HG03097 (cell line): ENCODE results near the gene CABCOCO1.

Source experiments
- ATAC-seq: cut with Tn5 transposase; IDR thresholded peaks from one replicate; pipeline ENCODE4 v1.9.1; 2021; ENCODE audit not compliant: unreplicated experiment, low FRiP score

CABCOCO1 gene, protein sequence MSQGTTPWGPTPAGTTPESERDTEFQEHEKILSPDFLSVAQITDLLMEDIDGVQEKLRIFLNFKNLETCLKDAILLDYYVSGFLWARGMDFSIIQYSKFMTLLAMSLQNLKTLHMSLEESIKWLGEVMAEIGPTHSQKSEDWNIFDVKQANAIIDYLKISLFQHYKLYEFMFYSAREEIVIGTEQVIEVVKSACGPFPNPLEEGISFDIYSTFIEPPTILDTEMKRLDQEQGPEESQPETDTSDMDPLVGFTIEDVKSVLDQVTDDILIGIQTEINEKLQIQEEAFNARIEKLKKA

DNA sequence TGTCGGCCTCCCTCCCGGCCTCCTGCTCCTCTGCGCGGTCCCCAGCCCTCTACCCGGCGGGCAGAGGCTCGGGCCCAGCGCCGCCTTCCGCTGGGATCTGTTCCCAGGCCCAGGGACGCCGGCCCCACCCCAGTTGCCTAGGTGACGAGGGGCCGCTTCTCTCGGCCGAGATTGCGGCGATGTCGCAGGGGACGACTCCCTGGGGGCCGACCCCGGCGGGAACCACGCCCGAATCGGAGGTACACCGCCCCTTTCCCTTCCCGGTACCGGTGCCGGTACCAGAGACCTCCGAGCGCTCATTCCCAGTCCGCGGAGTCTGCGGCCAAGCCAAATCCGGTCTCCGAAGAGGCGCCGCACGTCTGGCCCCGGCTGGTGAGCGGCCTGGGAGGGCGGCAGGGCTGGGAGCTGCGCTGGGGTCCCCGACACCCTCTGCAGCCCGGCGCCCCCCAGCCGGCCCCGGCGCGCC is at the start of gene CABCOCO1:
CABCOCO1 (plus strand) TSS at position 136 of the 466 bp plus-strand sequence; CDS start at position 180, 44 bp downstream.
- no peak for ATAC-seq

GRCh38 chr10:61613665-61614064 is 49.1 kb upstream of the CABCOCO1 start:
- no peak for ATAC-seq

DNA sequence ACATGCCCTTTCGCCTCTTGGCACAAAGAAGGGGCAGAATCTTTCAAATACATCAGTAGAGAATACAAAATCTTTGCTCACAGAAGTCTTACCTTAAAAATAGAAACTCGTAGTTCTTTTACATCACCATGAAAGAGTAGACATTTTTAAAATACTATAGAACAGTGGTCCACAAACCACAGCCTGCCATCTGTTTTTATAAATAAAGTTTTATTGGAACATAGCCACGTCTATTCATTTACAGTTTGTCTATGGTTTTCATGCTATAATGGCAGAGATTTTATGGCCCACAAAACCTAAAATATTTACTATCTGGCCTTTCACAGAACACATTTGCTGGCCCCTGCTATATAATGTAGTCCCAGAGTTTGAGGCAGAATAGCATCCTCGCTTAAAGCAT is 46.1 kb upstream of the CABCOCO1 start:
- no peak for ATAC-seq

DNA sequence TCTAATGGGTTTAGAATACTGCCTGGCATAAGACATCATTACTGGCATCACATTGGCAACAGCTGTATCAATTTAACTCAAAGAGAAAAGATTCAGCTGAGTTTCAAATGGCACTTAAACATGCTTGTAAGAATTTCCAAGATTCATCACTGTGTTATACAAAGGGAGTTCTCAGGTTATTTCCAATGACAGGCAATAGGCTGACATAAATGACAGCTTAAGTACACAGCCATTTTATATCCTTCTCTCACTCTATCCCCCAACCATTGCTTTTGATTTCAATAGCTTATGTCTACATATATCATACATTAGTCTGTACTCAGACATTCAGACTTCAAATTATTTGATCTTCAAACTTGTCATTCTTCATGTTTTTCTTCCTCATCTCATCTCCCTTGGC is 45.5 kb upstream of the CABCOCO1 start:
- ATAC-seq, result no peak

GRCh38 chr10:61617586-61617985 is 45.1 kb upstream of the CABCOCO1 start:
- ATAC-seq, result no peak

- no peak for ATAC-seq
Measured at GRCh38 chr10:61618388-61618961, 44.3 kb upstream of the CABCOCO1 start.

DNA sequence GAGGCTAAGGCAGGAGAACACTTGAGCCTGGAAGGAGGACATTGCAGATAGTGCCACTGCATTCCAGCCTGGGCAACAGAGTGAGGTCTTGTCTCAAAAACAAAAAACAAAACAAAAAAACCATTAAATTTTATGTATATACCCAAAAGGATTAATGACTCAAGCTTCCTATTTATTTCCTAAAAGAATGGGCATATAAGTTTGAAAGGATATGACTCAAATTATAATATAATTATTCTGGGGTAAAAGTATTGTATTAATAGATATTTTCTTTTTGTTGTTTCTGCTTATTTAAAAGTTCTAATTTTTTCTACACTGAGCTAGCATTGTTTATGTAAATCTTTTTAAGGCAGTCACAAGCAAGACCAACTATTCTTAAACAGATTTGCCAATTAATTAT is 42.2 kb upstream of the CABCOCO1 start:
- no peak for ATAC-seq

GRCh38 chr10:61621605-61622051 is 41.1 kb upstream of the CABCOCO1 start:
- ATAC-seq, result no peak

DNA sequence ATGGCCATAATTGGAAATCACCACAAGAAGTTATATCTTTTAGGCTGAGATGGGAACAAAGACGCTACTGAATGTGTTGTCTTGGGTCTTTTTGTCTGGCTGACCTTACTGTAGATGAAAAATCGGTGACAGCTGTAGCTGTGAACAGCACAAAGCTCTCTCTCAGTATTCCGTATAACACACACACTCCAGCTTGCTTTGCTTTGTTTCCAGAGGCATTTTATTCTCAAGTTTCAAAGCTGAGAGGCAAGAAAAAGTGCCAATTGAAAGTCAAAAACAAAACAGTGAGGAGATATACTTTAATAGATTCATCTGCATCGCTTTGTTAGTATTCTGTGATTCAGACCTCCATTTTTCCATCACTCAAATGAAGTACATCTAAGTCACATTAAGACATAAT is 39.6 kb upstream of the CABCOCO1 start:
- ATAC-seq, result no peak

DNA sequence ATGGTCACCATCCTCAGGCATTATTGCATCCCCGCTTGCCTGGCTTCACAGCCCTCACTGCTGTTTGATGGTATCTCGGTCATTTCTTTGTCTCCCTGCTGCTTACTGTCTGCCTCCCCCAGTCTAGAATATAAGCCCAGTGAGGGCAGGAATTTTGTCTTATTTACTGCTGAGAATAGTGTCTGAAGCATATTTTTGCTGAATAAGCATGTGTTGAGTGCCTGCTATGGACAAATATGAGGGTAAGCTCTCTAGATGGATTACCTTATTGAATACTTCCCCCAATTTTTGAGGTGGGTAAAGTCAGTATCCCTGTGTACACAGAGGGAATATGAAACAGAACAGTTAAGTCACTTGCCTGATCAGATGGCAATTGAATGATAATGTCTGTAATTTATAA is 36.5 kb upstream of the CABCOCO1 start:
- no peak for ATAC-seq

DNA sequence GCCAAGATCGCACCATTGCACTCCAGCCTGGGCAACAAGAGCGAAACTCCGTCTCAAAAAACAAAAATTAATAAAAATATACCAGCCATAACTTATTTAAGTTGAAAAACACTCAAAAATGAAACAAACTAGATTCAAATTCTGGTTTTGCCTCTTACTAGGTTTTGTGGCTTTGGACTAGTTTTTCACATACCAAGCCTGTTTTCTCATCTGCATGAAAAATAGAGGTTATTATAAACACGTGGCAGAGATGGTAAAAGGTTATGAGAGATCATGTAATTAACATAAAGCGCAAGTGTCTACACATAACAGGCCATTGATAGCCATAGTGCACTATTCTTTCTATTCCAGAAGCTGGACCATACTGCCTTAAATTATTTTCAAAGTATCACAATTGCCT is 35.5 kb upstream of the CABCOCO1 start:
- no peak for ATAC-seq

GRCh38 chr10:61628151-61628874 is 34.4 kb upstream of the CABCOCO1 start:
- ATAC-seq, result no peak

DNA sequence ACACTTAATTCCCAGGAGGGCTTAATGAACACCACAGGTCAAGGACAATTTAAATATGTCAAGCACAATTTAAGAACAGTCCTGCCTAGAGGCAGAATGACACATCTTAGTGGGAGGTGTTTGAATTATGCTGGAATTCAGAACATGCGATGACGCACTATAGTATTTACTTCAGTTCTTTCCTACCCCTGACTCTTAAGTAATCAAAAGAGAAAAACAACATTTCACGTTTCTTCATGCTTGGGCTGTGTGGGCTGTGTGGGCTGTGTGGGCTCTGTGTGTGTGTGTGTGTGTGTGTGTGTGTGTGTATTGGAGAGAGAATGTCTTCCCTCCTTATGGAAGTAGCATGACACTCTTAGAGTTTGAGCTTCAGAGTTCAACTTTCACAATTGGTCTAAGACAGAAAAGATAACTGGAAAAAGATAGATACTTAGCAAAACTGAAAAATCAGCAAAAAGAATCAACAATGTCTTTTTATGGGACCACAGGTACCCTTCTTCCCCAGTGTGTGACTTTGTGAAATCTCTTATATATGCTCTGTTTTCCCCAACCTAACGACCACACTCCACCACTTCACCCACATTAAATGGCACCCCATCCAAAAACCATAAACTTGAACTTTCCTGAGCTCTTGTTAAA is 33.7 kb upstream of the CABCOCO1 start:
- ATAC-seq, result no peak

GRCh38 chr10:61629576-61629975 is 33.2 kb upstream of the CABCOCO1 start:
- ATAC-seq, result no peak

DNA sequence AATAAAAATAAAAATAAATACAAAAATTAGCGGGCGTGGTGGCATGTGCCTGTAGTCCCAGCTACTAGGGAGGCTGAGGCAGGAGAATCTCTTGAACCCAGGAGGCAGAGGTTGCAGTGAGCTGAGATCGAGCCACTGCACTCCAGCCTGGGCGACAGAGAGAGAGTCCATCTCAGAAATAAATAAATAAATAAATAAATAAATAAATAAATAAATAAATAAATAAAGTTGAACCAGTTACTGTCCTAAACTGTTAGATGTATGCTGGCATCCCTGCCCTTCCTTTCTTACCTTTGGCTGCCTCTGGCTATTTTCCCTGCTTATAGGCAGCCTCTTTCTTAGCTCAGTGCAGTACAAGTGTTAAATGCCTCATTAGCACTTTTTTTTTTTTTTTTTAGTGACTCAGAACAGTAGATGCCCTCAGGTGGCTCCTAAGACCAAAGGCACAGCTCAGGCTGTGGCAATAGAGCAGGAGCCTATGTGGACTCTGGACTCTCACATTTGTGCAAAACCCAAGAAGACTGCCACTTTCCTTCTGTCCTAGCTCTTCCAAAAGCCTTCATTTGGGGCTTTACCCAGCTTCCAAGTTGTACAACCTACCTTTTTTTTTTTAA is 30.6 kb upstream of the CABCOCO1 start:
- no peak for ATAC-seq

DNA sequence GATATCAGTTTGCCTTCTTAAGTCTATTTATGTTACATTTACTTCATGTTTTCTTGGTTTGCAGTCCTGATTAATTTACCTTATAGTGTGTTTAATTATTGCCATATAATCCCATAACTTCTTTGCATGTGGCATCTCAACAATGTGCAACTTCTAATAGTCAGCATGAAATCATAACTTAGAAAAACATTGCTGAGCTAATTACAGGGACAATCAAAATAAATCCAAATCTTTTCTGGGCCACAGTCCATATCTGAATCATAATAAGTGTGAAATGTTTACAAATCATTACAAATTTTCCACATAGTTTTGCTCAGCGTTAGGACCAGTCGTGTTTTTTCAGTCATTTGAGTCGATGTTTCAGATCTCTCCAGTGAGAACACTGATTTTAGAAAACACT is 29.1 kb upstream of the CABCOCO1 start:
- no peak for ATAC-seq

DNA sequence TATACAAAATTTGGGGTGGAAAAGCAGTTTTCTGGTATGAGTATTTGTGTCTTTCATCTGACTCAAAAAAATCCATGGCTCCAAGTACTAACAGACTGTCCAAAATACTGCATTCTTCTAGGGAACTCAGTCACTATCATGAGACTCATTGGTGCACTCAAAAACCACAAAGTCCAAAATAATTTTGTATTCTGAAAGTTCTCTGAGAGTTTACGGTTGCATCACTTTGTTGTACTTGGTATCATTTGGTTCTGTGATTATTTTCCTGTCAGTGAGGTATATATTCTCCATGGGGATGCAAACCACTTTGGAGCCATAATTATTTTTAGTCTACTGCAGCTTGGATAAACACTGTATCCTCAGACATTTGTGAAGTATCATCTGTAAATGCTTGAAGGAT is 28.0 kb upstream of the CABCOCO1 start:
- ATAC-seq, result no peak

- no peak for ATAC-seq
Measured at GRCh38 chr10:61635471-61635870, 27.3 kb upstream of the CABCOCO1 start.

DNA sequence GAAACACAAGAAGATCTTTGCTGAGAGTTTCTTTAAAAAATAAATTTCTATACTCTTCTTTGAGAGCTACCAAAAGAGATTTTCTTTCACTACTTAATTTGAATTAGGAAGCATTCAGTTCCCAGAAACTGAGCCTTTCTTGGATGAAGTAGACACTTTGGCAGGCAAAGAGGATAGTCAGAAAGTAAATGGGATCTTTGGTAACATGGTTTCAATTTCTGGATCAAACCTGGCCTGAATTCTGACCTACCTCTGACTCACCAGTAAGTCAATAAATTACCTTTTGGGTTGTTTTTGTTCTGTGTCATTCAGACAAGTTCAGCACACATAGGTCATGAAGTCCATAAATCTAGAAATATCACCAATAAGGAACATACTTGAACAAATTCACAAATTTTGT is 26.8 kb upstream of the CABCOCO1 start:
- no peak for ATAC-seq

- no peak for ATAC-seq
Measured at GRCh38 chr10:61639952-61640351, 22.8 kb upstream of the CABCOCO1 start.

GRCh38 chr10:61640856-61641255 is 21.9 kb upstream of the CABCOCO1 start:
- no peak for ATAC-seq
